PC-3 (cell line): ENCODE results near the gene AK4. TPM values are rescaled to one million over a fixed set of nuclear protein-coding genes. Genes with fewer than 3 reads are reported as not detected.

Experiments
- ATAC-seq: fragments of 200-7000 bp; cut with Tn5 transposase; 2 replicates; pipeline ENCODE4 v1.9.1; 2020; ENCODE audit warnings: mild to moderate bottlenecking, moderate library complexity
- BruUV-seq: library from RNA; stranded (reverse); fragments of 400-500 nt; replicated peaks from 2 replicates; lab custom pipeline; 2021; lab: Mats Ljungman, UMichigan
- CTCF ChIA-PET: fragments of 300-600 bp; sonication (Branson Sonifier 250); formaldehyde crosslinking; loops from one replicate; lab custom pipeline; 2022; ENCODE audit warnings: antibody characterized with exemption; lab: Charles Lee
- POLR2A ChIA-PET: fragments of 300-600 bp; sonication (Branson Sonifier 250); formaldehyde crosslinking; loops from one replicate; lab custom pipeline; 2022; ENCODE audit warnings: antibody characterized with exemption; ENCODE audit not compliant: unreplicated experiment; lab: Charles Lee
- DNase-seq: peaks from one replicate; pipeline ENCODE4 v3.0.0-alpha.2; 2015
- H2AFZ ChIP-seq: fragments of 300-600 bp; sonication (generic); 2 replicates; pipeline ENCODE4 v1.6.0; 2016; ENCODE audit warnings: antibody characterized with exemption, low read length
- H3F3A ChIP-seq: fragments of 300-600 bp; sonication (generic); one replicate; pipeline ENCODE4 v1.6.0; 2017; ENCODE audit warnings: antibody characterized with exemption, low read length, control low read depth, mild to moderate bottlenecking; ENCODE audit not compliant: unreplicated experiment
- H3K27ac ChIP-seq: fragments of 300-600 bp; sonication (generic); 2 replicates; pipeline ENCODE4 v1.5.1; 2016; ENCODE audit warnings: mild to moderate bottlenecking, low read length
- H3K27me3 ChIP-seq: fragments of 300-600 bp; sonication (generic); 2 replicates; pipeline ENCODE4 v1.6.1; 2016; ENCODE audit warnings: low read length, mixed read lengths
- H3K36me3 ChIP-seq: fragments of 300-600 bp; sonication (generic); 2 replicates; pipeline ENCODE4 v1.6.1; 2016; ENCODE audit warnings: low read depth, mixed run types, low read length, mixed read lengths
- H3K4me1 ChIP-seq: fragments of 300-600 bp; sonication (generic); 2 replicates; pipeline ENCODE4 v1.5.1; 2016; ENCODE audit warnings: low read length; ENCODE audit not compliant: insufficient read depth
- H3K4me2 ChIP-seq: fragments of 300-600 bp; sonication (generic); 2 replicates; pipeline ENCODE4 v1.6.0; 2016; ENCODE audit warnings: low read length
- H3K4me3 ChIP-seq: fragments of 300-600 bp; sonication (generic); 2 replicates; pipeline ENCODE4 v1.5.1; 2016; ENCODE audit warnings: mild to moderate bottlenecking, low read length, mixed read lengths
- H3K79me2 ChIP-seq: fragments of 300-600 bp; sonication (generic); 2 replicates; pipeline ENCODE4 v1.6.1; 2017; ENCODE audit warnings: low read length, mixed read lengths
- H3K9ac ChIP-seq: fragments of 300-600 bp; sonication (generic); 2 replicates; pipeline ENCODE4 v1.6.0; 2016; ENCODE audit warnings: mild to moderate bottlenecking, low read length
- H3K9me2 ChIP-seq: fragments of 300-600 bp; sonication (generic); replicated peaks from 2 replicates; pipeline ENCODE4 v1.6.1; 2016; ENCODE audit warnings: mixed run types, low read length, mixed read lengths
- H3K9me3 ChIP-seq: fragments of 300-600 bp; sonication (generic); 2 replicates; pipeline ENCODE4 v1.6.1; 2016; ENCODE audit warnings: low read length, mixed read lengths
- H4K20me1 ChIP-seq: fragments of 300-600 bp; sonication (generic); 2 replicates; pipeline ENCODE4 v1.6.1; 2016; ENCODE audit warnings: low read length, mixed read lengths
- CTCF ChIP-seq: fragments of 300-600 bp; sonication (generic); conservative IDR thresholded peaks from 2 replicates; pipeline ENCODE4 v1.5.1; 2017; ENCODE audit warnings: antibody characterized with exemption, low read depth, mild to moderate bottlenecking, low read length
- EZH2 ChIP-seq: fragments of 300-600 bp; sonication (generic); IDR thresholded peaks from one replicate; pipeline ENCODE4 v1.6.1; 2017; ENCODE audit warnings: antibody characterized with exemption, mild to moderate bottlenecking, low read length; ENCODE audit not compliant: unreplicated experiment
- EZH2phosphoT487 ChIP-seq: fragments of 300-600 bp; sonication (generic); IDR thresholded peaks from 2 replicates; pipeline ENCODE4 v1.6.1; 2018; ENCODE audit warnings: mild to moderate bottlenecking, antibody characterized with exemption, low read length, borderline replicate concordance
- intact Hi-C: fragments of 100-400 bp; cut with micrococcal nuclease; formaldehyde crosslinking; loops from 2 replicates; pipeline ENCODE4 v1.9.0; 2023
- total RNA-seq: library from RNA; depleted of rRNA; stranded (reverse); fragments of >200 nt; gene quantifications from 2 replicates; pipeline ENCODE4 v1.2.3, GENCODE V29; 2014

AK4 gene
- total RNA-seq, 1 experiment from 2014 or later, result 98.9 TPM

GRCh38 chr1:65225179-65225578 is 77.2 kb downstream of the AK4 start:
- Histone ChIP-seq H3K4me1 (no peaks in the 10 kb centered on the region), H3K9me2 (no peaks in the 10 kb centered on the region), H3K27me3 (no peaks in the 10 kb centered on the region), H3K9me3 (no peaks in the 10 kb centered on the region), H3K36me3 (peaks cover 20% of the 10 kb centered on the region; the same call in 1 of the 2 replicates), H3K4me3 (no peak overlapping the region), H3K9ac (no peak overlapping the region), H3K4me2 (no peak overlapping the region), H3K79me2 (no peaks in the 10 kb centered on the region), H2AFZ (no peak overlapping the region), H3F3A (no peaks in the 10 kb centered on the region), H3K27ac (no peak overlapping the region), H4K20me1 (no peaks in the 10 kb centered on the region)
- no TSS peak for BruUV-seq
- DNase-seq (no peak), ATAC-seq (no peak)
- intact Hi-C loops, result no loop called here
- ChIA-PET POLR2A (no interaction called here), CTCF (no interaction called here)
- TF ChIP-seq EZH2phosphoT487, result no peak
- TF ChIP-seq EZH2, result no peak
- no peak for TF ChIP-seq CTCF

GRCh38 chr1:65229201-65229600 is 81.2 kb downstream of the AK4 start:
- no peak overlapping the region for H3K4me2 ChIP-seq
- no peaks in the 10 kb centered on the region for H3F3A ChIP-seq
- DNase-seq (no peak), ATAC-seq (no peak)
- BruUV-seq, result no TSS peak
- no peaks in the 10 kb centered on the region for H3K27me3 ChIP-seq
- no peak overlapping the region for H3K4me3 ChIP-seq
- no peaks in the 10 kb centered on the region for H3K79me2 ChIP-seq
- H2AFZ ChIP-seq, result no peak overlapping the region
- H3K27ac ChIP-seq, result no peak overlapping the region
- CTCF ChIA-PET, result no interaction called here
- H4K20me1 ChIP-seq, result no peaks in the 10 kb centered on the region
- H3K4me1 ChIP-seq, result no peaks in the 10 kb centered on the region
- TF ChIP-seq EZH2, result no peak
- no peak for TF ChIP-seq EZH2phosphoT487
- TF ChIP-seq CTCF, result no peak
- H3K36me3 ChIP-seq, result peaks cover 19% of the 10 kb centered on the region; the same call in 1 of the 2 replicates
- no peaks in the 10 kb centered on the region for H3K9me3 ChIP-seq
- H3K9me2 ChIP-seq, result no peaks in the 10 kb centered on the region
- no peak overlapping the region for H3K9ac ChIP-seq
- POLR2A ChIA-PET, result no interaction called here
- intact Hi-C loops, result no loop called here

GRCh38 chr1:65229754-65230339 is 81.8 kb downstream of the AK4 start:
- no TSS peak for BruUV-seq
- Histone ChIP-seq H3K27ac (no peak overlapping the region), H2AFZ (no peak overlapping the region), H4K20me1 (no peaks in the 10 kb centered on the region), H3K79me2 (no peaks in the 10 kb centered on the region), H3K9me3 (no peaks in the 10 kb centered on the region), H3K9me2 (no peaks in the 10 kb centered on the region), H3K4me3 (no peak overlapping the region), H3K4me2 (no peak overlapping the region), H3F3A (no peaks in the 10 kb centered on the region), H3K4me1 (no peaks in the 10 kb centered on the region), H3K27me3 (no peaks in the 10 kb centered on the region), H3K9ac (no peak overlapping the region), H3K36me3 (peaks cover 16% of the 10 kb centered on the region; the same call in 1 of the 2 replicates)
- ChIA-PET POLR2A (no interaction called here), CTCF (no interaction called here)
- TF ChIP-seq EZH2 (no peak), EZH2phosphoT487 (no peak), CTCF (no peak)
- ATAC-seq (no peak), DNase-seq (no peak)
- intact Hi-C loops, result no loop called here
